PC-9 (cell line): ENCODE measurements around the gene CCR7. TPM values are rescaled to one million over a fixed set of nuclear protein-coding genes. Genes with fewer than 3 reads are reported as not detected.

ENCODE experiments used
- BruUV-seq: library from RNA; stranded (reverse); fragments of 400-500 nt; replicated peaks from 2 replicates; lab custom pipeline; 2021; lab: Mats Ljungman, UMichigan
- CTCF ChIA-PET: fragments of 300-600 bp; sonication (Branson Sonifier 250); formaldehyde crosslinking; loops from one replicate; lab custom pipeline; 2022; ENCODE audit warnings: antibody characterized with exemption; lab: Charles Lee
- POLR2A ChIA-PET: fragments of 300-600 bp; sonication (Branson Sonifier 250); formaldehyde crosslinking; loops from one replicate; lab custom pipeline; 2022; ENCODE audit warnings: antibody characterized with exemption; ENCODE audit not compliant: unreplicated experiment; lab: Charles Lee
- DNase-seq, 2 experiments: peaks; one replicate each; pipeline versions ENCODE4 v3.0.0 to v3.0.0-alpha.2; 2015 to 2022; ENCODE audit warnings: mixed read lengths in 1 of 2
- H2AFZ ChIP-seq: fragments of 200-600 bp; sonication (generic); 2 replicates; pipeline ENCODE4 v1.8.1; 2017; ENCODE audit warnings: antibody characterized with exemption
- H3F3A ChIP-seq: fragments of 200-600 bp; sonication (generic); 2 replicates; pipeline ENCODE4 v1.8.1; 2017; ENCODE audit warnings: antibody characterized with exemption, mild to moderate bottlenecking, low read depth; ENCODE audit not compliant: insufficient read depth
- H3K27ac ChIP-seq: fragments of 200-600 bp; sonication (generic); 2 replicates; pipeline ENCODE4 v1.6.1; 2016; ENCODE audit warnings: mixed run types
- H3K27me3 ChIP-seq: fragments of 200-600 bp; sonication (generic); 2 replicates; pipeline ENCODE4 v1.6.1; 2016; ENCODE audit warnings: low read depth, mixed run types; ENCODE audit not compliant: insufficient read depth
- H3K36me3 ChIP-seq: fragments of 200-600 bp; sonication (generic); 2 replicates; pipeline ENCODE4 v1.6.1; 2016; ENCODE audit warnings: low read depth, mixed run types
- H3K4me1 ChIP-seq: fragments of 200-600 bp; sonication (generic); replicated peaks from 2 replicates; pipeline ENCODE4 v1.6.1; 2016; ENCODE audit warnings: mixed run types; ENCODE audit not compliant: insufficient read depth
- H3K4me2 ChIP-seq: fragments of 200-600 bp; sonication (generic); 2 replicates; pipeline ENCODE4 v1.6.1; 2017; ENCODE audit warnings: mixed run types
- H3K4me3 ChIP-seq: fragments of 200-600 bp; sonication (generic); 2 replicates; pipeline ENCODE4 v1.6.1; 2016; ENCODE audit warnings: mixed run types
- H3K79me2 ChIP-seq: fragments of 200-600 bp; sonication (generic); 2 replicates; pipeline ENCODE4 v1.6.1; 2017; ENCODE audit warnings: low read depth, mixed run types
- H3K9me2 ChIP-seq: fragments of 200-600 bp; sonication (generic); 2 replicates; pipeline ENCODE4 v1.8.1; 2017; ENCODE audit warnings: mild to moderate bottlenecking; ENCODE audit not compliant: insufficient read depth
- H3K9me3 ChIP-seq: fragments of 200-600 bp; sonication (generic); 2 replicates; pipeline ENCODE4 v1.8.1; 2016; ENCODE audit warnings: low read depth; ENCODE audit not compliant: insufficient read depth
- H4K20me1 ChIP-seq: fragments of 200-600 bp; sonication (generic); 2 replicates; pipeline ENCODE4 v1.8.1; 2017; ENCODE audit not compliant: insufficient read depth
- CTCF ChIP-seq: fragments of 200-600 bp; sonication (generic); conservative IDR thresholded peaks from 2 replicates; pipeline ENCODE4 v1.6.1; 2017; ENCODE audit warnings: mixed run types, antibody characterized with exemption, mild to moderate bottlenecking, moderate library complexity
- EZH2 ChIP-seq: fragments of 200-600 bp; sonication (generic); IDR thresholded peaks from 2 replicates; pipeline ENCODE4 v1.8.0; 2017; ENCODE audit warnings: antibody characterized with exemption, low read depth
- intact Hi-C: fragments of 100-400 bp; cut with micrococcal nuclease; formaldehyde crosslinking; loops from one replicate; pipeline ENCODE4 v1.10.0; 2022; ENCODE audit not compliant: unreplicated experiment
- total RNA-seq: library from RNA; stranded (reverse); gene quantifications from 2 replicates; pipeline ENCODE4 v1.2.3, GENCODE V29; 2021

Gene CCR7
- total RNA-seq, 1 experiment from 2014 or later = not detected

DNA sequence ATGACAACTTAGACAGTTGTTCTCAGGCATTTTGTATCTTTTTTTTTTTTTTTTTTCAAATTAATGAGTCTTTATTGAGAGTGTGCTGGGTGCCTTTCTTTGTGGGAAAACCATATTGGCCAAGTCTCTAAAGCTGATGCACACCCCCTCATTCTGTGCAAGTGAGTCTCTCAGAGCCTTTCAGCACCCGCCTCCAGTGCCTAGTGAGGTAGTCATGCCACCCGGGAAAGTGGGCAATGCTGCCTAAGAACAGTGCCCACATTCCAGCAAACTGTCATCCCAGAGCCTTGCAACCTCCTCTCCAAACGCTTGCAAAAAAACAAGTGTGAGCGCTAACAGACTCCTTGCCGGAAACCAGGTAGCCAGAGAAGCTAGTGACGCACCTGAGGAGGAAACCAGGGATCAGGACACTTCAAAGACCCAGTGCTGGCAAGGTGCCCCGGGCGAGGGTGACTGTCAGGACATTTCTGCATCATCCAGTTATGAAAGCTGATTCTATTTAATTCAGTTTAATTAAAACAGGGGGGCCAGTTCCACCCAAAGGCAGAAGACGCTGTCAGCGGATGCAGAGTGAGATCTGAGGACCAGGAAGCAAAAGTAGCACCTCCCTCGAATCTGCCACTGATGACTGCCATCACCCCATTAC, 47.5 kb upstream of the CCR7 start:
- Histone ChIP-seq H4K20me1 (no peaks in the 10 kb centered on the region), H3K4me2 (no peak overlapping the region), H3K36me3 (no peaks in the 10 kb centered on the region), H3F3A (peaks cover under 1% of the 10 kb centered on the region; the same call in 1 of the 2 replicates), H3K27ac (no peak overlapping the region), H2AFZ (no peak overlapping the region), H3K4me3 (no peak overlapping the region), H3K9me3 (no peaks in the 10 kb centered on the region), H3K79me2 (no peaks in the 10 kb centered on the region), H3K27me3 (no peaks in the 10 kb centered on the region), H3K9me2 (no peaks in the 10 kb centered on the region), H3K4me1 (peaks cover 11% of the 10 kb centered on the region)
- DNase-seq = no peak
- intact Hi-C loops = loop anchor here (10.0 kb wide), 1 partner anchor 712 kb away; no protein-coding TSS in a partner anchor
- TF ChIP-seq EZH2 (no peak), CTCF (no peak)
- no TSS peak for BruUV-seq
- CTCF ChIA-PET = no interaction called here
- POLR2A ChIA-PET = no interaction called here

- ChIA-PET CTCF (no interaction called here), POLR2A (no interaction called here)
- H3K36me3 ChIP-seq = no peaks in the 10 kb centered on the region
- intact Hi-C loops = loop anchor here (10.0 kb wide), 1 partner anchor 713 kb away; no protein-coding TSS in a partner anchor
- no peaks in the 10 kb centered on the region for H3K9me2 ChIP-seq
- no peaks in the 10 kb centered on the region for H3K27me3 ChIP-seq
- H3K9me3 ChIP-seq = no peaks in the 10 kb centered on the region
- no peak overlapping the region for H3K27ac ChIP-seq
- H2AFZ ChIP-seq = no peak overlapping the region
- no peaks in the 10 kb centered on the region for H4K20me1 ChIP-seq
- no peaks in the 10 kb centered on the region; the same call in 1 of the 2 replicates for H3F3A ChIP-seq
- peaks cover 11% of the 10 kb centered on the region for H3K4me1 ChIP-seq
- DNase-seq = no peak
- H3K4me3 ChIP-seq = no peak overlapping the region
- TF ChIP-seq CTCF = no peak
- TF ChIP-seq EZH2 = no peak
- H3K4me2 ChIP-seq = no peak overlapping the region
- no TSS peak for BruUV-seq
- H3K79me2 ChIP-seq = no peaks in the 10 kb centered on the region
Measured at GRCh38 chr17:40611840-40612474, 46.7 kb upstream of the CCR7 start.

- POLR2A ChIA-PET = no interaction called here
Measured at GRCh38 chr17:40610359-40610758, 45.1 kb upstream of the CCR7 start.

More at GRCh38 chr17:40610359-40610758, 45.1 kb upstream of the CCR7 start:
- BruUV-seq = no TSS peak
- intact Hi-C loops = loop anchor here (10.0 kb wide), 1 partner anchor 714 kb away; no protein-coding TSS in a partner anchor
- Histone ChIP-seq H3K36me3 (no peaks in the 10 kb centered on the region), H3K4me3 (no peak overlapping the region), H3K4me1 (peaks cover 24% of the 10 kb centered on the region), H2AFZ (no peak overlapping the region), H3K79me2 (no peaks in the 10 kb centered on the region), H3K27ac (no peak overlapping the region), H3K4me2 (no peak overlapping the region), H3K9me3 (no peaks in the 10 kb centered on the region), H3K9me2 (no peaks in the 10 kb centered on the region), H4K20me1 (no peaks in the 10 kb centered on the region), H3K27me3 (no peaks in the 10 kb centered on the region), H3F3A (no peaks in the 10 kb centered on the region; the same call in 1 of the 2 replicates)
- CTCF ChIA-PET = interaction anchor here (0.6 kb wide), 1 partner anchor 435 kb away, joined by 7 read pairs; no protein-coding TSS in a partner anchor
- DNase-seq = no peak
- TF ChIP-seq CTCF (no peak), EZH2 (no peak)
